ENCODE data around the gene FLYWCH2. TPM values are rescaled to one million over a fixed set of nuclear protein-coding genes. Genes with fewer than 3 reads are reported as not detected.

FLYWCH2 gene
- total RNA-seq, 5 donors from 2014 or later (not counting 1 experiment from before 2014, with no cell fraction given), result 12.1 to 31.4 (median 25.6) TPM

- peaks cover 0 to under 1% (median 0%) of the 10 kb centered on the region in 3 donors for H3K4me1 Mint-ChIP-seq
- no peaks in the 10 kb centered on the region for H3K36me3 Mint-ChIP-seq
- no peak overlapping the region for H3K27ac Mint-ChIP-seq
- ATAC-seq (replicated peaks in 1 of 4) (no peak), DNase-seq (no peak)
- Histone ChIP-seq H3K27me3 (replicated peaks in 1 of 2; ENCODE audit: control insufficient read depth in 2 of 2, extremely low read depth in 1 of 2, insufficient read depth in 2 of 2, low read length in 1 of 2) (peaks cover 0 to 2% of the 10 kb centered on the region in 2 experiments), H3K27ac (ENCODE audit: low read length) (no peak overlapping the region), H3K4me3 (ENCODE audit: control insufficient read depth in 1 of 2, extremely low read depth in 1 of 2, low read length in 1 of 2) (no peak overlapping the region), H3K4me1 (ENCODE audit: control insufficient read depth in 1 of 2, extremely low read depth in 1 of 2, insufficient read depth in 2 of 2, low read length in 2 of 2) (peaks cover 0 to 8% of the 10 kb centered on the region in 2 experiments), H3K36me3 (ENCODE audit: control insufficient read depth in 2 of 2, extremely low read depth in 1 of 2, insufficient read depth in 1 of 2, low read length in 1 of 2) (no peaks in the 10 kb centered on the region), H3K9me3 (no peaks in the 10 kb centered on the region)
- POLR2A ChIA-PET, result interaction anchor here in 1 of 2 donors (0.7 kb wide), 1 partner anchor 9 kb away, joined by 6 read pairs; no protein-coding TSS in a partner anchor
- CTCF ChIA-PET, result interaction anchor here (0.5 to 0.9 kb wide), 3 partner anchors 24 to 45 kb away, joined by 3 to 6 read pairs (median 4); no protein-coding TSS in a partner anchor
- H3K4me3 Mint-ChIP-seq, result no peak overlapping the region
- H3K27me3 Mint-ChIP-seq, result peaks cover 0 to 4% of the 10 kb centered on the region in 2 donors
- WGBS (ENCODE audit: insufficient coverage), result 63% methylated on average over 15 of the region's 21 CpGs
- no peaks in the 10 kb centered on the region for H3K9me3 Mint-ChIP-seq
These were observed 8.7 kb upstream of the FLYWCH2 start for GRCh38 chr16:2874032-2874911.

GRCh38 chr16:2874912-2875362 is 8.1 kb upstream of the FLYWCH2 start:
- 3% methylated on average over 7 of the region's 25 CpGs for WGBS (ENCODE audit: insufficient coverage)
- no peak overlapping the region for H3K27ac ChIP-seq (ENCODE audit: low read length)
- no peaks in the 10 kb centered on the region for H3K36me3 Mint-ChIP-seq
- CTCF ChIA-PET, result interaction anchor here (0.5 to 0.9 kb wide), 3 partner anchors 23 to 45 kb away, joined by 3 to 6 read pairs (median 4); no protein-coding TSS in a partner anchor
- H3K9me3 ChIP-seq, result no peaks in the 10 kb centered on the region
- H3K9me3 Mint-ChIP-seq, result no peaks in the 10 kb centered on the region
- H3K4me3 ChIP-seq (ENCODE audit: control insufficient read depth in 1 of 2, extremely low read depth in 1 of 2, low read length in 1 of 2), result no peak overlapping the region
- peaks cover 0 to 8% of the 10 kb centered on the region in 2 experiments for H3K4me1 ChIP-seq (ENCODE audit: control insufficient read depth in 1 of 2, extremely low read depth in 1 of 2, insufficient read depth in 2 of 2, low read length in 2 of 2)
- POLR2A ChIA-PET, result interaction anchor here in 1 of 2 donors (0.7 kb wide), 1 partner anchor 8 kb away, joined by 6 read pairs; no protein-coding TSS in a partner anchor
- peaks cover 0 to 2% of the 10 kb centered on the region in 2 experiments for H3K27me3 ChIP-seq (replicated peaks in 1 of 2; ENCODE audit: control insufficient read depth in 2 of 2, extremely low read depth in 1 of 2, insufficient read depth in 2 of 2, low read length in 1 of 2)
- no peaks in the 10 kb centered on the region for H3K36me3 ChIP-seq (ENCODE audit: control insufficient read depth in 2 of 2, extremely low read depth in 1 of 2, insufficient read depth in 1 of 2, low read length in 1 of 2)
- no peaks in the 10 kb centered on the region for H3K4me1 Mint-ChIP-seq
- DNase-seq, result peak; percentile 21 to 86 (median 47)
- no peak overlapping the region for H3K27ac Mint-ChIP-seq
- no peaks in the 10 kb centered on the region for H3K27me3 Mint-ChIP-seq
- H3K4me3 Mint-ChIP-seq, result no peak overlapping the region
- peak; percentile 98 to 100 (median 99) for ATAC-seq (replicated peaks in 1 of 4)

- H3K9me3 ChIP-seq, result no peaks in the 10 kb centered on the region
- Mint-ChIP-seq H3K36me3 (no peaks in the 10 kb centered on the region), H3K27me3 (no peaks in the 10 kb centered on the region), H3K27ac (peak overlapping the region in 1 of 2 donors; percentile 38), H3K9me3 (no peaks in the 10 kb centered on the region), H3K4me3 (peak overlapping the region in 1 of 3 donors; percentile 15), H3K4me1 (peaks cover 0 to 12% (median 9%) of the 10 kb centered on the region in 3 donors)
- ATAC-seq (replicated peaks in 1 of 4) (no peak), DNase-seq (no peak)
- no peak overlapping the region for H3K27ac ChIP-seq (ENCODE audit: low read length)
- ChIA-PET POLR2A (interaction anchor here in 1 of 2 donors (0.6 kb wide), 2 partner anchors 7 to 82 kb away, joined by 5 to 7 read pairs; no protein-coding TSS in a partner anchor), CTCF (no interaction called here)
- H3K36me3 ChIP-seq (ENCODE audit: control insufficient read depth in 2 of 2, extremely low read depth in 1 of 2, insufficient read depth in 1 of 2, low read length in 1 of 2), result no peaks in the 10 kb centered on the region
- 94% methylated on average over 3 of the region's 6 CpGs for WGBS (ENCODE audit: insufficient coverage)
- H3K4me1 ChIP-seq (ENCODE audit: control insufficient read depth in 1 of 2, extremely low read depth in 1 of 2, insufficient read depth in 2 of 2, low read length in 2 of 2), result peaks cover 5 to 20% of the 10 kb centered on the region in 2 experiments
- peaks cover 0 to 2% of the 10 kb centered on the region in 2 experiments for H3K27me3 ChIP-seq (replicated peaks in 1 of 2; ENCODE audit: control insufficient read depth in 2 of 2, extremely low read depth in 1 of 2, insufficient read depth in 2 of 2, low read length in 1 of 2)
- no peak overlapping the region for H3K4me3 ChIP-seq (ENCODE audit: control insufficient read depth in 1 of 2, extremely low read depth in 1 of 2, low read length in 1 of 2)
These were observed 3.0 kb upstream of the FLYWCH2 start for GRCh38 chr16:2879854-2880508.

GRCh38 chr16:2881783-2882649 is 999 bp upstream of the FLYWCH2 start:
- Mint-ChIP-seq H3K27ac (peak overlapping the region; percentile 96 to 97), H3K4me1 (peaks cover 0 to 20% (median 11%) of the 10 kb centered on the region in 3 donors), H3K9me3 (no peaks in the 10 kb centered on the region), H3K4me3 (peak overlapping the region; percentile 87 to 93 (median 90)), H3K36me3 (no peaks in the 10 kb centered on the region), H3K27me3 (no peaks in the 10 kb centered on the region)
- ChIA-PET POLR2A (interaction anchor here (0.6 to 1.4 kb wide), 2 partner anchors 30 to 277 kb away, joined by 3 read pairs; partner anchors contain the start of gene FLYWCH1 (in 1 of the 2)), CTCF (interaction anchor here in 1 of 2 donors (0.7 to 2.0 kb wide), 8 partner anchors 9 to 208 kb away, joined by 3 to 15 read pairs (median 6); partner anchors contain the start of gene FLYWCH1)
- Histone ChIP-seq H3K27ac (ENCODE audit: low read length) (peak overlapping the region; percentile 83), H3K9me3 (no peaks in the 10 kb centered on the region), H3K4me3 (ENCODE audit: control insufficient read depth in 1 of 2, extremely low read depth in 1 of 2, low read length in 1 of 2) (peak overlapping the region; percentile 66 to 69), H3K36me3 (ENCODE audit: control insufficient read depth in 2 of 2, extremely low read depth in 1 of 2, insufficient read depth in 1 of 2, low read length in 1 of 2) (no peaks in the 10 kb centered on the region), H3K4me1 (ENCODE audit: control insufficient read depth in 1 of 2, extremely low read depth in 1 of 2, insufficient read depth in 2 of 2, low read length in 2 of 2) (peaks cover 5 to 18% of the 10 kb centered on the region in 2 experiments), H3K27me3 (replicated peaks in 1 of 2; ENCODE audit: control insufficient read depth in 2 of 2, extremely low read depth in 1 of 2, insufficient read depth in 2 of 2, low read length in 1 of 2) (no peaks in the 10 kb centered on the region)
- DNase-seq, result peak in 14 of 35 experiments; percentile 4 to 55 (median 19)
- peak in 2 of 4 experiments; percentile 3 to 13 for ATAC-seq (replicated peaks in 1 of 4)
- 6% methylated on average over 51 of the region's 52 CpGs for WGBS (ENCODE audit: insufficient coverage)

- Mint-ChIP-seq H3K27ac (peak overlapping the region; percentile 81 to 84), H3K36me3 (no peaks in the 10 kb centered on the region), H3K9me3 (no peaks in the 10 kb centered on the region), H3K27me3 (no peaks in the 10 kb centered on the region), H3K4me3 (peak overlapping the region; percentile 87 to 93 (median 90)), H3K4me1 (peaks cover 0 to 21% (median 11%) of the 10 kb centered on the region in 3 donors)
- no peaks in the 10 kb centered on the region for H3K36me3 ChIP-seq (ENCODE audit: control insufficient read depth in 2 of 2, extremely low read depth in 1 of 2, insufficient read depth in 1 of 2, low read length in 1 of 2)
- peak overlapping the region; percentile 66 to 69 for H3K4me3 ChIP-seq (ENCODE audit: control insufficient read depth in 1 of 2, extremely low read depth in 1 of 2, low read length in 1 of 2)
- peaks cover 5 to 18% of the 10 kb centered on the region in 2 experiments for H3K4me1 ChIP-seq (ENCODE audit: control insufficient read depth in 1 of 2, extremely low read depth in 1 of 2, insufficient read depth in 2 of 2, low read length in 2 of 2)
- CTCF ChIA-PET, result interaction anchor here in 1 of 2 donors (0.5 to 2.0 kb wide), 8 partner anchors 10 to 201 kb away, joined by 3 to 15 read pairs (median 6); partner anchors contain the start of genes FLYWCH1 and KCTD5
- DNase-seq (peak in 6 of 35 experiments; percentile 5 to 28 (median 12)), ATAC-seq (replicated peaks in 1 of 4) (no peak)
- peak overlapping the region; percentile 83 for H3K27ac ChIP-seq (ENCODE audit: low read length)
- H3K27me3 ChIP-seq (replicated peaks in 1 of 2; ENCODE audit: control insufficient read depth in 2 of 2, extremely low read depth in 1 of 2, insufficient read depth in 2 of 2, low read length in 1 of 2), result no peaks in the 10 kb centered on the region
- POLR2A ChIA-PET, result interaction anchor here (0.6 to 1.4 kb wide), 3 partner anchors 9 to 40 kb away, joined by 3 to 6 read pairs (median 3); partner anchors contain the start of gene FLYWCH1 (in 1 of the 2)
- 4% methylated on average over 8 of the region's 31 CpGs for WGBS (ENCODE audit: insufficient coverage)
- H3K9me3 ChIP-seq, result no peaks in the 10 kb centered on the region
These were observed 468 bp downstream of the FLYWCH2 start for GRCh38 chr16:2883458-2883908.

Measured in T-cell (primary cell).